Spinal cord (tissue), 10 donors: ENCODE measurements around the gene FLT3. TPM values are rescaled to one million over a fixed set of nuclear protein-coding genes. Genes with fewer than 3 reads are reported as not detected.

Experiments used
- DNase-seq, 6 donors: peaks; one replicate each; pipeline versions ENCODE4 v3.0.0 to v3.0.0-alpha.2; 2013 to 2015; ENCODE audit warnings: low spot score in 6 of 6, low read depth in 4 of 6
- H3K27ac ChIP-seq: one replicate; pipeline ENCODE4 v1.5.1; 2013; ENCODE audit warnings: low read depth, low read length, control low read depth
- H3K27me3 ChIP-seq: one replicate; pipeline ENCODE4 v1.6.1; 2013; ENCODE audit warnings: low read length; ENCODE audit not compliant: control insufficient read depth, insufficient read depth
- H3K36me3 ChIP-seq: one replicate; pipeline ENCODE4 v1.6.1; 2013; ENCODE audit warnings: low read length; ENCODE audit not compliant: control insufficient read depth, insufficient read depth
- H3K4me1 ChIP-seq: one replicate; pipeline ENCODE4 v1.6.1; 2013; ENCODE audit warnings: low read length; ENCODE audit not compliant: control insufficient read depth, insufficient read depth
- H3K4me3 ChIP-seq: one replicate; pipeline ENCODE4 v1.5.1; 2013; ENCODE audit warnings: low read depth, low read length, control low read depth
- H3K9me3 ChIP-seq: one replicate; pipeline ENCODE4 v1.6.1; 2013; ENCODE audit warnings: low read length; ENCODE audit not compliant: control insufficient read depth, insufficient read depth
- WGBS: methylation state at CpG from one replicate; pipeline ENCODE4 v1.1.5; 2013; ENCODE audit warnings: missing lambda C conversion rate; ENCODE audit not compliant: insufficient coverage; 5-methylcytosine and 5-hydroxymethylcytosine counted together
- polyA plus RNA-seq, 2 donors: library from polyadenylated mRNA; unstranded; fragments of 120-200 nt; gene quantifications; one replicate each; pipeline ENCODE4 v1.2.1, GENCODE V29; 2013; ENCODE audit not compliant: insufficient read length in 2 of 2
- total RNA-seq, 2 donors: library from RNA; depleted of rRNA in 1 of 2; stranded (reverse); fragments of 120-200 nt in 1 of 2; fragments of >200 nt in 1 of 2; gene quantifications; one replicate each; pipeline versions ENCODE4 v1.2.3 to v1.2.4, GENCODE V29; 2013 to 2014
- donor health status: healthy.

FLT3 gene
- total and polyA plus RNA-seq, 4 donors = 1.9 to 7.8 (median 4.6) TPM

DNA sequence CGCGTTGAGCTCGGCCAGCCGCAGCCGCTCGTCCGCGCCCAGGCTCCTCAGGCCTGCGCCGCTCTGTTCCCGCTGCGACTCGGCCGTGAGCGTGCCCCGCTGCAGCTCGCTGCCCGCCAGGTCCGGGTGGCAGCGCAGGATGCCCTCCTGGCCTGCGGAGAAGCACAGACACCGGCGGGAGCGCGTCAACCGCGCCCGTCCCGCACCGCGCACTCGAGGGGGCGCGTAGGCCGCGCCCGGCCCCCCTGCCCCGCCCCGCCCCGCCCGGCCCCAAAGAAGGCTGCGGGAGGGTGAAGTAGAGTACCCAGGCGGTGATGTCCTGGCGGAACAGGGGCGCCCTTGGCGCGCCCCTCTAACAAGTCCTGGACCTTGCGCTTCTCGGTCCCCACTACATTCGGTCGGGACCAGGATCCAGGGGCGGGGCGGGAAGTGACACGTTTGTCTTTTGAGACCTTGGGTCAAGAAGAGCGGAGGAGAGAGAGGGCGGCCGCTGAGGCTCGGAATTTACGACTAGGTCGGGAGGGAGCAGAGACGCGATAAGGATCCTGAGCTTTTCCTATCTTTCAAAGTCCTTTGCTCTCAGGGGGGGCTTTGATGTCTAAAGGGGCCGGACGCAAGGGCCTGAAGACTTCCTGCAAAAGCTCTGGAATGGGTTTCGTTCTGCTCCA is 121.9 kb downstream of the FLT3 start:
- peaks cover 11% of the 10 kb centered on the region for H3K4me1 ChIP-seq
- H3K27me3 ChIP-seq = peaks cover 97% of the 10 kb centered on the region
- DNase-seq = no peak
- H3K4me3 ChIP-seq = no peak overlapping the region
- no peaks in the 10 kb centered on the region for H3K36me3 ChIP-seq
- no peak overlapping the region for H3K27ac ChIP-seq
- WGBS = under 1% methylated on average over 60 of the region's 65 CpGs
- H3K9me3 ChIP-seq = no peaks in the 10 kb centered on the region

DNA sequence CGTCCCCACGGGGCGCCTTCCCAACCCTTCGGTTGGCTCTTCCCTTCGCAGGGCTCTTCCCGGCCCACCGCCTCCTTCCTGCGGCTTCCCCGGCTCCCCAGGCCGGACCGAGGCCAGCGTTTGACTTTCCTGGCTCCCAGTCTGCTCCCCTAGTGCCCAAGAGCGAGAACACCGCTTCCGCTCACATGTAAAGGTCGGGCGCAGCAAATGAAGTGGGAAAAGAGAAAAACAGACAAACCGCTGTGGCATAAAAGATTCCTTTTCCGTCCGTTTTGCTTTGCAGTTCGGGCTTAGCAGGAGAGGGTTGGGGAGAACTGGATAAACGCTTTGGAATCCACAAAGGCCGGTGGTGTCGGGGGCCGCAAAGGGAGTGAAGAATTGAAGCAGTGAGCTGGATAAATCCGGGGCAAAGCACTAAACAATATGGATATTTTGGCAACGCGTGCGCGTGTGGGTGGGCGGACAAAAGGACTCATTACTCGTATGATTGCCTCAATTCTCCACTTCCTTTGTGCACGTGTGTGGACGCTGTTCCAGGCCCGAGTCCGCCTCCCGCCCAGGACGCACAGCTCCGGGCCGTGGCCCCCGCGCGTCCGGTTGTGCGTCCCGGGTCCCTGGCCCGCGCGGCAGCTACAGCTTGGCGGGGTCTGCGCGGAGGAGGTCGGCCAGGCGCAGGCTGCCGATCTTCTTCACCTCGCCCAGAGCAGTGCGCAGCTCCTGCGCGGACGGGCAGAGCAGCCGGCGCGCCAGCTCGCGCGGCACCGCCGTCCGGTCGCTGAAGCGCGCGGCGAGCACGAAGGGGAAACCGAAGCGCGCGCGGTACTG is 122.7 kb downstream of the FLT3 start:
- no peaks in the 10 kb centered on the region for H3K9me3 ChIP-seq
- H3K4me3 ChIP-seq = no peak overlapping the region
- H3K27me3 ChIP-seq = peaks cover 99% of the 10 kb centered on the region
- H3K4me1 ChIP-seq = peaks cover 11% of the 10 kb centered on the region
- H3K27ac ChIP-seq = no peak overlapping the region
- under 1% methylated on average over 80 of the region's 80 CpGs for WGBS
- no peak for DNase-seq
- no peaks in the 10 kb centered on the region for H3K36me3 ChIP-seq

DNA sequence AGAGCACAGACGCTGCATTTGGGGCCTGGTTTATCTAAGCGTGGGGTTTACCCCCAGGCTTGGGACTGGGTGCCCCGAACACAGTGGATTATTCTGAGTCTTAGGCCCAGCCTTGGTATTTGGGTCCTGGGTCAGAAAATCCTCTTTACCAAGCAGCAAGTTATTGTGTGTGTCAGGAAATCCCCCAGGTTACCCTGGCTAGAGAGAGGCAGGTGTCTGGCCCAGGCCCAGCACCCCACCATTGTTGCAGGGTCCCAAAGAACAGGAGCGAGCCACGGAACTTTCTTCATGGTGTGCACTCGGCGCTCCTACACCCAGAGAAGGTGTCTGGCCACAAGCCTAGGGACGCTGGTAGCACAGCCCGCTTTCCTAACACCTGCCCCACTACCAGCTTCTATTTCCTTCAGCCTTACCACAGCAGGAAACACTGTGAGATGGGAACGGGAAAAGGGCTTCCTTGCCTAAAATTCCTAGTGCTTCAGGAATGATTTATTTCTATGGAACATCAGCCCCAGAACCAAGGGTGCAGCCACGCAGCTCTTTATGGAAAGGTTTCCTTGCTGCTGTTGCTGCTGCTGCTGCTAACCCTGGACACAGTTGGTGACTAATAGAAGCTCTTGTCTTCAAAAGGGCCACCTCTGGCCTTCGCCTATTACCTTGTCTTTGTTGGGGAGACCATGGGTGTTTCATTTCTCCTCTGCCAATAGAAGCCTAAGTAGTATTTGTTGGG is 123.8 kb downstream of the FLT3 start:
- DNase-seq = no peak
- no peak overlapping the region for H3K27ac ChIP-seq
- no peaks in the 10 kb centered on the region for H3K36me3 ChIP-seq
- 9% methylated on average over 11 of the region's 12 CpGs for WGBS
- H3K4me1 ChIP-seq = peaks cover 11% of the 10 kb centered on the region
- H3K27me3 ChIP-seq = peaks cover 99% of the 10 kb centered on the region
- H3K4me3 ChIP-seq = no peak overlapping the region
- H3K9me3 ChIP-seq = no peaks in the 10 kb centered on the region

DNA sequence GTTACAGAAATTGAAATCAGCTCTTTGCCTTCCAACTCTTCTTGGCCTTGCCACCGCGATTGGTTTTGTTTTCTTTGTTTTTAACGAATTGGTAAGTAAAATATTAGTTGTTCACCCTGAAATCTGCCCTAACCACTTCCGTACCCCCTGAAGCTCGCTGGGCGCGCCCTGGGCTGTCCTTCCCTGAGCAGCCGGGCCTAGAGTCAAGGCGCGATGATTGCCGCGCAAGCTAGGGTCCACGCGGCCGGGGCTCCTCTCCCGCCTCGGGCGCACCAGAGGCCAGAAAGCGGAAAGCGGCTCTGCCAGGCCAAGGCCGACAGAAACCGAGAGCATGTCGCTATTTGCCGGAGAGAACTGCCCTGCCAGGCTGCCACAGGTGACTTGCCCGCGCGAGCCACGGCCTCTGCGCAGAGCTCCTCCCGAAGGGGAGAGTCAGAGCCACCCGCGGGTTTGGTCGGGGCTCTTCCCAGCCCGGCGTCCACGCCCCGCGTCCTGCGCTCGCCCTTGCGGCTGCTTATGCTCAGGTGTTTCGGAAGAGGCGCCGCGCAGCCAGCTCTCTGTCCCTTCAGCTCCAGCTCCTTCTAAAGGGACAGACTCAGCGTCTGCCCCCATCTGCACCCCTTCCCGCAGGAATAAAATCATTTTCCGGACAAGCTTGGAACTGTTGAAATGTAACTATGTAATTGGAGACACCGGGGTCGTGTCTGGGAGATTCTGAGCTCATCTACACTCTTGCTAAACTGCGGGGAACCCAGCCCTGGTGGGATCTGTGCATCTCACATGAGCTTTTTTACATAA is 124.6 kb downstream of the FLT3 start:
- Histone ChIP-seq H3K36me3 (no peaks in the 10 kb centered on the region), H3K27ac (no peak overlapping the region), H3K4me1 (peaks cover 11% of the 10 kb centered on the region), H3K27me3 (peaks cover 99% of the 10 kb centered on the region), H3K4me3 (no peak overlapping the region), H3K9me3 (no peaks in the 10 kb centered on the region)
- DNase-seq = no peak
- WGBS = under 1% methylated on average over 43 of the region's 51 CpGs

DNA sequence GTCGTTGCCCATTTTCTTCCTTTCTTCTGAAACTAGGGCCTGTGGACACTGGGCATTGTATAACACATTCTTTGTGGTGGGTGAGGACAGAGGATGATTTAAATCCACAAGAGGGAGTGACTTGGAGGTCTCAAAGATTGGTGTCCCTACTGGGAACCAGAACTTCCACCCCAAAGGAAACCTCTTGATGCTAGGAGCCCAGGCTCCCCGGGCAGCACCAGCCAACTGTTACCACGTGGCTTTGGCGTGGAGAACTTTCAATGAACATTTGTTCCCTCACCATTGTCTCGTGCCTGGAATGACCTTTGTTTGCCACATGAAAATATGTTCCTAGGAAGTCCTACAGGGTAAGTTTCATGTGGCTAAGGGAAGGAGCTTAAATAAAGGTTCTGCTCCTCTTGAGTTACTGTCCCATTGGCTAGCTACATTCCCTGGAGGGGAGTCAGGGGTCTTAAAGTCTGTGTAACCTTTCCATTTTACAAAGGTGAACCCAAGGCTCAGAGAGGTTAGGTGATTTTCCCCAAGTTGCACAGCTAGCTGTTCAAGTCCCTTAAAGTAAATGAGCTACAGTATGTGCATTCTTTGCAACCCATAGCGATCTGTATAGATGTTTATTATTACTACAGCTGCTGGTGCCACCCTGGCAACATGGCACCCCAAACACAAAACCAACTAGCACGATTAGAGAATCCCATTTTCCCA is 126.3 kb downstream of the FLT3 start:
- peaks cover 8% of the 10 kb centered on the region for H3K4me1 ChIP-seq
- 10% methylated on average over 5 of the region's 7 CpGs for WGBS
- DNase-seq = no peak
- no peak overlapping the region for H3K27ac ChIP-seq
- H3K36me3 ChIP-seq = no peaks in the 10 kb centered on the region
- no peaks in the 10 kb centered on the region for H3K9me3 ChIP-seq
- peaks cover 99% of the 10 kb centered on the region for H3K27me3 ChIP-seq
- no peak overlapping the region for H3K4me3 ChIP-seq

DNA sequence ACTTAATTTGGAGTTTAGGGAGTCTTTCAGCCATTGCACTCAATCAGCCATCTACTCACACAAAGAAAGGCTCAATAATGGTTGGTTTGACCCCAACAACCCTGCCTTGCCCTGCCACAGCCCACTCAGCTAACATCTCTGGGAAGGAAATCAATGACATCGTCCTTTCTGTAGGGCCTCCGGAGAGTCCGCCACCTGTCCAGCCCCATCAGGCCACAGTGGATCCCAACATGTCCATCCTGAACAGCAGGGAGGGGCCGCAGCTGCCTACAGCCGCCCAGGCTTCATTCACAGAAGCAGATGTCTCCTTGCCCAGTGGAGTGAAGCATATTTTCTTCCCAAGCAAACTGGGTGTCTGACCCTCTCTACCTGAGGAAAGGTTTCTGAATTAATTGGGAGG is 127.1 kb downstream of the FLT3 start:
- Histone ChIP-seq H3K9me3 (no peaks in the 10 kb centered on the region), H3K4me1 (peaks cover 13% of the 10 kb centered on the region), H3K27ac (no peak overlapping the region), H3K36me3 (no peaks in the 10 kb centered on the region), H3K27me3 (peaks cover 99% of the 10 kb centered on the region), H3K4me3 (no peak overlapping the region)
- DNase-seq = no peak
- WGBS = 11% methylated on average over 5 of the region's 5 CpGs

DNA sequence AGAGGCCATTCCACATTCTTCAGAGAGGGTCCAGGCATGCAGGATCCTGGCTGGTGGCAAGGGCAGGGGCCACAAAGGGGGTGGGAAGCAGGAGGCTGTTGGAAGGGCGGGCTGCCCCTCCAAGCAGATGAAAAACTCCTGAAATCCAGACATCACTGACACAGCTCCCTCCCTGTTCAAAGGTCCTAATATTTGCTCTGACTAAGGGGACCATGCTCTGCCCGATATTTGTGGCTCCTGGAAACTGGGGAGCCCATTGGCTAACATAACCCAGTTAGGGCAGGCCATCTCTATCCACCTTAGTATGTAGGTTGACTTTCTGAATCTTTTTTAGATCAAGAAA is 127.9 kb downstream of the FLT3 start:
- H3K27ac ChIP-seq = no peak overlapping the region
- H3K4me3 ChIP-seq = no peak overlapping the region
- WGBS = 57% methylated on average over 1 of the region's 2 CpGs
- no peaks in the 10 kb centered on the region for H3K9me3 ChIP-seq
- peaks cover 18% of the 10 kb centered on the region for H3K4me1 ChIP-seq
- H3K36me3 ChIP-seq = no peaks in the 10 kb centered on the region
- H3K27me3 ChIP-seq = peaks cover 99% of the 10 kb centered on the region
- DNase-seq = no peak

DNA sequence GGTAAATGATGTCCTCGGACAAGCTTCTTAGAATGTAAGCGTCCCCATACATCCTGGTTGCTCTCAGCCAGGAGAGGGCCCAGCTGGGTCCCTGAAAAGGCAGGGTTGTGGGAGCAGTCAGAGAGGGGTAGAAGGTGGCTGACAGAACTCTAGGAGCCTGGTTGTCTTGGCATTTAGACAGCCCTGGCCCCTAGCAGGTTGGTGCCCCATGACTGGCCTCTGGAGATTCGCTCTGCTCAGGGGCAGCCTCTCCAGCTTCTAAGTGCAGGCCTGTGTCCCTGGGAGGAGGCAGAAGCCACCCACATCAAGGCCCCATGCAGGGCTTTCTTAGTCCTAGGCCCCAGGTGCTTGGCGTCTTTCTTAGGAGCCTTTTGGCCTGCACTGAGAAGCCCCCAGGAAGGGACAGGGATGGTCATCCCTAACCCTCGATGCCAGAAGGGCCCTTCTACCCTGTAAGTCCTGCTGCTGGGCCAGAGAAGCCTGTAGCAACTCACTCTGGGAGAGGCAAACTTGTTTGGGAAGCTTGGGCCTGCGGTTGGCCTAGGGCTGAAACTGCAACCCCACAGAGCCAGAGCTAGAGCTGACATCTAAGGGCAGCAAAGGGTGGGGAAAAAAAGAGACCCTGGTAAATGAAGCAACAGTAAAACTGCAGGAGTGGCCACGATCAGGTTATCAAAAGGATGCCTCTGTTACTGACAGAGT is 128.4 kb downstream of the FLT3 start:
- Histone ChIP-seq H3K4me1 (peaks cover 18% of the 10 kb centered on the region), H3K9me3 (no peaks in the 10 kb centered on the region), H3K27me3 (peaks cover 99% of the 10 kb centered on the region), H3K27ac (no peak overlapping the region), H3K4me3 (no peak overlapping the region), H3K36me3 (no peaks in the 10 kb centered on the region)
- WGBS = 41% methylated on average over 7 of the region's 7 CpGs
- DNase-seq = no peak
